Neuronal stem cell (in vitro differentiated cells): ENCODE results near the gene REPS1.
"Not testable (repeated sequence)": the region's sequence is repeated elsewhere in the genome, so short reads cannot be mapped to it uniquely, and the experiment has no call there.

Experiments used
- DNase-seq: peaks from one replicate; pipeline ENCODE4 v3.0.0-alpha.2; 2013; ENCODE audit warnings: low spot score
- H2AFZ ChIP-seq: one replicate; pipeline ENCODE4 v1.6.1; 2013; ENCODE audit warnings: mild to moderate bottlenecking, low read length, inconsistent platforms
- H2AK5ac ChIP-seq: 2 replicates; pipeline ENCODE4 v1.6.1; 2013; ENCODE audit warnings: low read depth, mild to moderate bottlenecking, inconsistent platforms, low read length, moderate library complexity, mixed read lengths
- H2BK120ac ChIP-seq: 2 replicates; pipeline ENCODE4 v1.6.1; 2013; ENCODE audit warnings: low read depth, mild to moderate bottlenecking, inconsistent platforms, low read length, moderate library complexity, mixed read lengths
- H2BK12ac ChIP-seq: one replicate; pipeline ENCODE4 v1.6.1; 2013; ENCODE audit warnings: low read length, inconsistent platforms
- H2BK15ac ChIP-seq: 2 replicates; pipeline ENCODE4 v1.6.1; 2013; ENCODE audit warnings: mild to moderate bottlenecking, low read length, inconsistent platforms, mixed read lengths
- H2BK5ac ChIP-seq: one replicate; pipeline ENCODE4 v1.6.1; 2013; ENCODE audit warnings: inconsistent platforms, mild to moderate bottlenecking, low read length, moderate library complexity
- H3K14ac ChIP-seq: one replicate; pipeline ENCODE4 v1.6.1; 2013; ENCODE audit warnings: low read length, inconsistent platforms
- H3K18ac ChIP-seq: 2 replicates; pipeline ENCODE4 v1.6.1; 2013; ENCODE audit warnings: low read length, inconsistent platforms
- H3K23ac ChIP-seq: 2 replicates; pipeline ENCODE4 v1.6.1; 2013; ENCODE audit warnings: low read depth, mild to moderate bottlenecking, mixed read lengths, low read length, inconsistent platforms; ENCODE audit not compliant: poor library complexity
- H3K27ac ChIP-seq: replicated peaks from 3 replicates; pipeline ENCODE4 v1.5.1; 2013; ENCODE audit warnings: low read length, inconsistent platforms
- H3K27me3 ChIP-seq, 3 experiments: 2 replicates each; pipeline ENCODE4 v1.6.1; 2013; ENCODE audit warnings: low read length in 3 of 3, mild to moderate bottlenecking in 2 of 3, inconsistent platforms in 1 of 3, low read depth in 1 of 3, mixed read lengths in 1 of 3, moderate library complexity in 1 of 3; ENCODE audit not compliant: control insufficient read depth in 3 of 3, insufficient read depth in 3 of 3
- H3K36me3 ChIP-seq, 2 donors: replicated peaks in 1 of 2; 2 replicates each; pipeline ENCODE4 v1.6.1; 2013; ENCODE audit warnings: low read length in 2 of 2; ENCODE audit not compliant: control insufficient read depth in 2 of 2, insufficient read depth in 2 of 2
- H3K4ac ChIP-seq: 2 replicates; pipeline ENCODE4 v1.6.1; 2013; ENCODE audit warnings: inconsistent platforms, mild to moderate bottlenecking, low read length, moderate library complexity
- H3K4me1 ChIP-seq, 2 donors: 1 replicate in 1 of 2; 2 replicates in 1 of 2; pipeline ENCODE4 v1.6.1; 2013; ENCODE audit warnings: low read length in 2 of 2, low read depth in 1 of 2; ENCODE audit not compliant: control insufficient read depth in 2 of 2, insufficient read depth in 1 of 2
- H3K4me2 ChIP-seq: one replicate; pipeline ENCODE4 v1.6.1; 2013; ENCODE audit warnings: mild to moderate bottlenecking, low read length, inconsistent platforms; ENCODE audit not compliant: insufficient read depth, poor library complexity, severe bottlenecking
- H3K4me3 ChIP-seq, 2 donors: 2 replicates each; pipeline ENCODE4 v1.5.1; 2013; ENCODE audit warnings: low read length in 2 of 2, mild to moderate bottlenecking in 2 of 2, inconsistent platforms in 1 of 2, moderate library complexity in 1 of 2
- H3K79me1 ChIP-seq: one replicate; pipeline ENCODE4 v1.6.1; 2013; ENCODE audit warnings: low read depth, mild to moderate bottlenecking, inconsistent platforms, low read length, moderate library complexity
- H3K9ac ChIP-seq: one replicate; pipeline ENCODE4 v1.6.1; 2013; ENCODE audit warnings: mild to moderate bottlenecking, low read depth, low read length, inconsistent platforms; ENCODE audit not compliant: poor library complexity
- H3K9me3 ChIP-seq, 2 donors: replicated peaks in 1 of 2; 2 replicates each; pipeline versions ENCODE3 to v1.6.1; 2013; ENCODE audit warnings: low read length in 2 of 2, mild to moderate bottlenecking in 2 of 2, inconsistent platforms in 1 of 2, low read depth in 1 of 2, mixed read lengths in 1 of 2, moderate library complexity in 1 of 2; ENCODE audit not compliant: control insufficient read depth in 2 of 2, insufficient read depth in 1 of 2
- H4K8ac ChIP-seq: one replicate; pipeline ENCODE4 v1.6.1; 2013; ENCODE audit warnings: low read depth, mild to moderate bottlenecking, inconsistent platforms, low read length, moderate library complexity
- H4K91ac ChIP-seq: one replicate; pipeline ENCODE4 v1.6.1; 2013; ENCODE audit warnings: low read length, low read depth, mild to moderate bottlenecking, inconsistent platforms; ENCODE audit not compliant: poor library complexity
- WGBS, 2 donors: extraction: QIAGEN DNeasy Blood & Tissue Kit; methylation state at CpG; one replicate each; pipeline ENCODE4 v1.1.7; 2013; ENCODE audit warnings: missing lambda C conversion rate in 2 of 2, mixed read lengths in 1 of 2; ENCODE audit not compliant: insufficient read length in 2 of 2, insufficient replicate concordance in 1 of 2; ENCODE audit errors: extremely low coverage in 2 of 2; 5-methylcytosine and 5-hydroxymethylcytosine counted together

The REPS1 gene

GRCh38 chr6:138944412-138944811 lies 43.6 kb downstream of the REPS1 start:
- no peak overlapping the region for H2AFZ ChIP-seq
- no peaks in the 10 kb centered on the region for H3K9me3 ChIP-seq
- no peak overlapping the region for H3K23ac ChIP-seq
- no peak overlapping the region for H3K9ac ChIP-seq
- no peak for DNase-seq
- peaks cover 7 to 70% of the 10 kb centered on the region in 2 donors for H3K36me3 ChIP-seq
- no peak overlapping the region for H2BK12ac ChIP-seq
- no peaks in the 10 kb centered on the region for H3K27me3 ChIP-seq
- no peak overlapping the region for H4K8ac ChIP-seq
- WGBS, 2 donors = no CpG with 5 or more reads among the region's 1 CpG
- no peak overlapping the region for H2BK15ac ChIP-seq
- H3K4me3 ChIP-seq = no peak overlapping the region
- H3K18ac ChIP-seq = no peak overlapping the region
- no peak overlapping the region for H3K27ac ChIP-seq
- no peaks in the 10 kb centered on the region for H3K4me1 ChIP-seq
- H3K79me1 ChIP-seq = no peaks in the 10 kb centered on the region
- no peak overlapping the region for H3K14ac ChIP-seq
- no peak overlapping the region for H2AK5ac ChIP-seq
- H3K4ac ChIP-seq = no peak overlapping the region
- H3K4me2 ChIP-seq = no peak overlapping the region
- no peak overlapping the region for H2BK120ac ChIP-seq
- H2BK5ac ChIP-seq = no peak overlapping the region
- no peak overlapping the region for H4K91ac ChIP-seq

- Histone ChIP-seq H3K23ac (no peak overlapping the region), H3K4ac (no peak overlapping the region), H3K9me3 (peaks cover 0 to 2% of the 10 kb centered on the region in 2 donors), H3K4me1 (no peaks in the 10 kb centered on the region), H3K9ac (no peak overlapping the region), H2AK5ac (no peak overlapping the region), H3K4me2 (no peak overlapping the region), H3K36me3 (peaks cover 7 to 81% of the 10 kb centered on the region in 2 donors), H2AFZ (no peak overlapping the region), H4K8ac (no peak overlapping the region), H3K27ac (no peak overlapping the region), H3K4me3 (no peak overlapping the region), H3K27me3 (no peaks in the 10 kb centered on the region), H2BK12ac (no peak overlapping the region), H3K14ac (no peak overlapping the region), H3K18ac (no peak overlapping the region), H4K91ac (no peak overlapping the region), H2BK15ac (no peak overlapping the region), H2BK5ac (no peak overlapping the region), H2BK120ac (no peak overlapping the region), H3K79me1 (no peaks in the 10 kb centered on the region)
- no peak for DNase-seq
- WGBS, 2 donors = no CpG with 5 or more reads among the region's 2 CpGs
Observed at GRCh38 chr6:138943089-138943625, 44.9 kb downstream of the REPS1 start.

- peaks cover 3 to 21% of the 10 kb centered on the region in 2 donors for H3K9me3 ChIP-seq
- not testable (repeated sequence) for H3K4ac ChIP-seq, H2BK5ac ChIP-seq, H3K4me2 ChIP-seq, H3K14ac ChIP-seq, H3K4me3 ChIP-seq, DNase-seq, H3K23ac ChIP-seq, H2BK120ac ChIP-seq, H3K79me1 ChIP-seq, H3K9ac ChIP-seq, H2BK12ac ChIP-seq, H2BK15ac ChIP-seq, H4K91ac ChIP-seq, H3K4me1 ChIP-seq, H2AFZ ChIP-seq, H2AK5ac ChIP-seq, H3K27me3 ChIP-seq, H3K27ac ChIP-seq, H3K18ac ChIP-seq, H4K8ac ChIP-seq
- H3K36me3 ChIP-seq = peaks cover 6 to 78% of the 10 kb centered on the region in 2 donors
- WGBS, 2 donors = no CpG with 5 or more reads among the region's 1 CpG
Observed at GRCh38 chr6:138936873-138937272, 51.2 kb downstream of the REPS1 start.

GRCh38 chr6:138931660-138932059 lies 56.4 kb downstream of the REPS1 start:
- Histone ChIP-seq H2BK5ac (no peak overlapping the region), H3K18ac (no peak overlapping the region), H3K14ac (no peak overlapping the region), H2BK15ac (no peak overlapping the region), H4K8ac (no peak overlapping the region), H3K4me3 (no peak overlapping the region), H4K91ac (no peak overlapping the region), H2AK5ac (no peak overlapping the region), H3K27ac (no peak overlapping the region), H3K27me3 (no peaks in the 10 kb centered on the region), H2AFZ (no peak overlapping the region), H3K23ac (no peak overlapping the region), H3K79me1 (no peaks in the 10 kb centered on the region), H3K4ac (no peak overlapping the region), H3K36me3 (peaks cover 0 to 62% of the 10 kb centered on the region in 2 donors), H3K4me1 (peaks cover 0 to 2% of the 10 kb centered on the region in 2 donors), H2BK120ac (no peak overlapping the region), H2BK12ac (no peak overlapping the region), H3K9me3 (peaks cover 0 to 7% of the 10 kb centered on the region in 2 donors), H3K4me2 (no peak overlapping the region), H3K9ac (no peak overlapping the region)
- no peak for DNase-seq
- WGBS, 2 donors = no CpG with 5 or more reads among the region's 1 CpG
